ENCODE measurements around the gene SOX15. TPM values are rescaled to one million over a fixed set of nuclear protein-coding genes. Genes with fewer than 3 reads are reported as not detected.

The SOX15 gene
- total and polyA plus RNA-seq, 2 of the 13 experiments (the other 11 are each of a cell fraction or from before 2014, with no cell fraction given), result 0.07 to 0.18 TPM

DNA sequence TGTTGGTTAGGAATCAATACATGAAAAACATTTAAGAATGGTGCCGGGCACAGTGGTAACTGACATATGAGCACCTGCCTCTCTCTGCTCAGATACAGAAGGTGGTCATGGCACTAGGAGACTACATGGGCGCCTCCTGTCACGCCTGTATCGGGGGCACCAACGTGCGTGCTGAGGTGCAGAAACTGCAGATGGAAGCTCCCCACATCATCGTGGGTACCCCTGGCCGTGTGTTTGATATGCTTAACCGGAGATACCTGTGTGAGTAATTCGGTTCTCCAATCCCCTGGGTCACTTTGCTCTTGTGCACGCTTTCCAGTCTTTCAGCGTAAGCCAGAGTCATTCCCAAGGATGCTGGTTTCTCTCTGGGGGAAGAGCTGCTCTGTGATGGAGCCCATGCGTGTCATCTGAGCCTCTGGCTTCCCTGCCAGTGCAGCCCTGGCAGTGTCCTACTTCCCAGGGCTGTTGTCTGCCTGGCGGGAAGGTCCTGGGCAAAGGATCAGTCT, 13.4 kb downstream of the SOX15 start (continued):
- TF ChIP-seq, protein P1, sequence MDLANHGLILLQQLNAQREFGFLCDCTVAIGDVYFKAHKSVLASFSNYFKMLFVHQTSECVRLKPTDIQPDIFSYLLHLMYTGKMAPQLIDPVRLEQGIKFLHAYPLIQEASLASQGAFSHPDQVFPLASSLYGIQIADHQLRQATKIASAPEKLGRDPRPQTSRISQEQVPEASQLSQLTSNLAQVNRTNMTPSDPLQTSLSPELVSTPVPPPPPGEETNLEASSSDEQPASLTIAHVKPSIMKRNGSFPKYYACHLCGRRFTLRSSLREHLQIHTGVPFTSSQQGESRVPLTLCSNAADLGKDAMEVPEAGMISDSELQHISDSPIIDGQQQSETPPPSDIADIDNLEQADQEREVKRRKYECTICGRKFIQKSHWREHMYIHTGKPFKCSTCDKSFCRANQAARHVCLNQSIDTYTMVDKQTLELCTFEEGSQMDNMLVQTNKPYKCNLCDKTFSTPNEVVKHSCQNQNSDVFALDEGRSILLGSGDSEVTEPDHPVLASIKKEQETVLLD (CRISPR knock-in tag; IDR thresholded peaks at IDR 0.05; ENCODE audit: low read depth), result no peak
- TF ChIP-seq POLR2A (IDR thresholded peaks at IDR 0.05; ENCODE audit: insufficient read depth in 1 of 2, low read depth in 2 of 2, low read length in 2 of 2), result peak; percentile 54 to 70; a peak in 3 of 4 replicates
- TF ChIP-seq, protein P2, sequence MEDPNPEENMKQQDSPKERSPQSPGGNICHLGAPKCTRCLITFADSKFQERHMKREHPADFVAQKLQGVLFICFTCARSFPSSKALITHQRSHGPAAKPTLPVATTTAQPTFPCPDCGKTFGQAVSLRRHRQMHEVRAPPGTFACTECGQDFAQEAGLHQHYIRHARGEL (CRISPR knock-in tag; IDR thresholded peaks at IDR 0.05), result no peak
- no peak for TF ChIP-seq ZNF44 (CRISPR knock-in tag; IDR thresholded peaks at IDR 0.05)
- no peak for TF ChIP-seq HDAC2 (CRISPR knock-in tag; IDR thresholded peaks at IDR 0.05)
- no peak for TF ChIP-seq ZIK1 (CRISPR knock-in tag; IDR thresholded peaks at IDR 0.05; ENCODE audit: borderline replicate concordance, low read depth)
- TF ChIP-seq, protein P3, sequence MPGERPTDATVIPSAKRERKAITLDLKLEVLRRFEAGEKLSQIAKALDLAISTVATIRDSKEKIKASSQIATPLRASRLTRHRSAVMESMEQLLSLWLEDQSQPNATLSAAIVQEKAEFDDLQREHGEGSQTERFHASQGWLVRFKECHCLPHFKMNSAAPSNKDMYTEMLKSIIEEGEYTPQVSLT (CRISPR knock-in tag; IDR thresholded peaks at IDR 0.05; ENCODE audit: borderline replicate concordance, low read depth), result no peak

DNA sequence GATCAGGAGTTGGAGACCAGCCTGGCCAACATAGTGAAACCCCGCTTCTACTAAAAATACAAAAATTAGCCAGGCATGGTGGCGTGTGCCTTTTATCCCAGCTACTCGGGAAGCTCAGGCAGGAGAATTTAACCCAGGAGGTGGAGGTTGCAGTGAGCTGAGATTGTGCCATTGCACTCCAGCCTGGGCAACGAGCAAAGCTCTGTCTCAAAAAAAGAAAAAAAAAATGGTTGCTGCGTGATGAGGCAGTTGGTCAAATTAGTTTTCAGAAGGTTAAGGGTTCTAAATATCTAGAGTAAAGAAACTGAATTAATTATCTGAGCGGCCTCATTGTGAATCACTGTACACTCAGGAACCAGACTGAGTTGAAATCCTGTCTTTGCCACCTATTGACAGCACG, 13.9 kb downstream of the SOX15 start:
- CTCF ChIA-PET (ENCODE audit: low intra/inter-chr PET ratio, low total read pairs), result no interaction called here
- no peak for FAIRE-seq
- no TSS peak for BruUV-seq (replicated peaks)
- TF ChIP-seq ZFP41 (CRISPR knock-in tag; IDR thresholded peaks at IDR 0.05; ENCODE audit: borderline replicate concordance) (no peak), ZNF598 (CRISPR knock-in tag; IDR thresholded peaks at IDR 0.05; ENCODE audit: borderline replicate concordance) (no peak), POLR2AphosphoS5 (IDR thresholded peaks at IDR 0.05; ENCODE audit: low read depth, low read length) (peak; percentile 5; the same call in 1 of the 2 replicates), ZNF235 (CRISPR knock-in tag; IDR thresholded peaks at IDR 0.05; ENCODE audit: borderline replicate concordance) (no peak), PAF1 (CRISPR knock-in tag; IDR thresholded peaks at IDR 0.05) (no peak), ZNF577 (CRISPR knock-in tag; IDR thresholded peaks at IDR 0.05; ENCODE audit: borderline replicate concordance, low read depth) (no peak)
- TF ChIP-seq, protein P4, sequence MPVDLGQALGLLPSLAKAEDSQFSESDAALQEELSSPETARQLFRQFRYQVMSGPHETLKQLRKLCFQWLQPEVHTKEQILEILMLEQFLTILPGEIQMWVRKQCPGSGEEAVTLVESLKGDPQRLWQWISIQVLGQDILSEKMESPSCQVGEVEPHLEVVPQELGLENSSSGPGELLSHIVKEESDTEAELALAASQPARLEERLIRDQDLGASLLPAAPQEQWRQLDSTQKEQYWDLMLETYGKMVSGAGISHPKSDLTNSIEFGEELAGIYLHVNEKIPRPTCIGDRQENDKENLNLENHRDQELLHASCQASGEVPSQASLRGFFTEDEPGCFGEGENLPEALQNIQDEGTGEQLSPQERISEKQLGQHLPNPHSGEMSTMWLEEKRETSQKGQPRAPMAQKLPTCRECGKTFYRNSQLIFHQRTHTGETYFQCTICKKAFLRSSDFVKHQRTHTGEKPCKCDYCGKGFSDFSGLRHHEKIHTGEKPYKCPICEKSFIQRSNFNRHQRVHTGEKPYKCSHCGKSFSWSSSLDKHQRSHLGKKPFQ (CRISPR knock-in tag; IDR thresholded peaks at IDR 0.05; ENCODE audit: insufficient replicate concordance), result no peak
- TF ChIP-seq, protein P5, sequence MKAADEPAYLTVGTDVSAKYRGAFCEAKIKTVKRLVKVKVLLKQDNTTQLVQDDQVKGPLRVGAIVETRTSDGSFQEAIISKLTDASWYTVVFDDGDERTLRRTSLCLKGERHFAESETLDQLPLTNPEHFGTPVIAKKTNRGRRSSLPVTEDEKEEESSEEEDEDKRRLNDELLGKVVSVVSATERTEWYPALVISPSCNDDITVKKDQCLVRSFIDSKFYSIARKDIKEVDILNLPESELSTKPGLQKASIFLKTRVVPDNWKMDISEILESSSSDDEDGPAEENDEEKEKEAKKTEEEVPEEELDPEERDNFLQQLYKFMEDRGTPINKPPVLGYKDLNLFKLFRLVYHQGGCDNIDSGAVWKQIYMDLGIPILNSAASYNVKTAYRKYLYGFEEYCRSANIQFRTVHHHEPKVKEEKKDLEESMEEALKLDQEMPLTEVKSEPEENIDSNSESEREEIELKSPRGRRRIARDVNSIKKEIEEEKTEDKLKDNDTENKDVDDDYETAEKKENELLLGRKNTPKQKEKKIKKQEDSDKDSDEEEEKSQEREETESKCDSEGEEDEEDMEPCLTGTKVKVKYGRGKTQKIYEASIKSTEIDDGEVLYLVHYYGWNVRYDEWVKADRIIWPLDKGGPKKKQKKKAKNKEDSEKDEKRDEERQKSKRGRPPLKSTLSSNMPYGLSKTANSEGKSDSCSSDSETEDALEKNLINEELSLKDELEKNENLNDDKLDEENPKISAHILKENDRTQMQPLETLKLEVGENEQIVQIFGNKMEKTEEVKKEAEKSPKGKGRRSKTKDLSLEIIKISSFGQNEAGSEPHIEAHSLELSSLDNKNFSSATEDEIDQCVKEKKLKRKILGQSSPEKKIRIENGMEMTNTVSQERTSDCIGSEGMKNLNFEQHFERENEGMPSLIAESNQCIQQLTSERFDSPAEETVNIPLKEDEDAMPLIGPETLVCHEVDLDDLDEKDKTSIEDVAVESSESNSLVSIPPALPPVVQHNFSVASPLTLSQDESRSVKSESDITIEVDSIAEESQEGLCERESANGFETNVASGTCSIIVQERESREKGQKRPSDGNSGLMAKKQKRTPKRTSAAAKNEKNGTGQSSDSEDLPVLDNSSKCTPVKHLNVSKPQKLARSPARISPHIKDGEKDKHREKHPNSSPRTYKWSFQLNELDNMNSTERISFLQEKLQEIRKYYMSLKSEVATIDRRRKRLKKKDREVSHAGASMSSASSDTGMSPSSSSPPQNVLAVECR (CRISPR knock-in tag; IDR thresholded peaks at IDR 0.05; ENCODE audit: borderline replicate concordance), result no peak

More for the DNA sequence above, 13.9 kb downstream of the SOX15 start:
- Histone ChIP-seq H3K27me3 (ENCODE audit: control insufficient read depth in 1 of 2, insufficient read depth in 2 of 2, low read length in 2 of 2) (no peaks in the 10 kb centered on the region; a peak in 1 of 5 replicates), H3K4me2 (ENCODE audit: low read depth, low read length) (no peak overlapping the region), H4K20me1 (ENCODE audit: insufficient read depth, low read length) (peaks cover 59% of the 10 kb centered on the region), H3K36me3 (replicated peaks in 1 of 2; ENCODE audit: control insufficient read depth in 1 of 2, insufficient read depth in 2 of 2, low read length in 2 of 2) (peaks cover 12 to 56% of the 10 kb centered on the region in 2 experiments), H3K79me2 (ENCODE audit: insufficient read depth, low read length) (peaks cover 54% of the 10 kb centered on the region), H3K9me3 (ENCODE audit: low read length) (no peaks in the 10 kb centered on the region), H3K9ac (ENCODE audit: insufficient read depth, low read depth, low read length) (no peak overlapping the region), H3K4me1 (ENCODE audit: insufficient read depth, low read length) (peaks cover 82% of the 10 kb centered on the region), H3K27ac (ENCODE audit: extremely low read length, insufficient read depth, low read length) (peak overlapping the region; percentile 24), H3K4me3 (replicated peaks in 1 of 3; ENCODE audit: insufficient read depth in 1 of 3, low read depth in 2 of 3, low read length in 3 of 3) (no peak overlapping the region), H2AFZ (ENCODE audit: low read length) (no peak overlapping the region)
- intact Hi-C loops (cut with micrococcal nuclease; ENCODE audit: unreplicated experiment) (no loop called here), in situ Hi-C loops (cut with HindIII; ENCODE audit: extremely low pct_ligation_motif_present, low pct_unique_long_range_greater_than_20kb) (loop anchor here (10.0 kb wide), 1 partner anchor 269 kb away; no protein-coding TSS in a partner anchor)
- 91% methylated on average over 7 of the region's 7 CpGs for WGBS (ENCODE audit: low lambda C conversion rate)
- DNase-seq (ENCODE audit: low spot score) (no peak), ATAC-seq (no peak)
- POLR2A ChIA-PET, result interaction anchor here (0.7 to 3.3 kb wide), 3 partner anchors 9 to 263 kb away, joined by 3 to 51 read pairs (median 10); partner anchors contain the start of genes MPDU1, TP53 and WRAP53

Data from HepG2 (cell line).